HEK293 (cell line): ENCODE data around the gene ZNF684.
"Not testable (repeated sequence)": the region's sequence is repeated elsewhere in the genome, so short reads cannot be mapped to it uniquely, and the experiment has no call there.

Source experiments
- AEBP2 ChIP-seq: fragments of 450-650 bp; formaldehyde crosslinking; IDR thresholded peaks from 2 replicates; pipeline ENCODE4 v1.5.1; 2016; ENCODE audit warnings: missing biosample characterization, missing genetic modification characterization, borderline replicate concordance
- CTCF ChIP-seq: fragments of 450-650 bp; formaldehyde crosslinking; IDR thresholded peaks from 2 replicates; pipeline ENCODE4 v1.5.1; 2016; ENCODE audit warnings: missing biosample characterization, missing genetic modification characterization
- ELK4 ChIP-seq: IDR thresholded peaks from 2 replicates; pipeline ENCODE4 v1.6.1; 2011; ENCODE audit warnings: mild to moderate bottlenecking, low read depth, low read length, borderline replicate concordance
- REPIN1 ChIP-seq: fragments of 450-650 bp; formaldehyde crosslinking; IDR thresholded peaks from 2 replicates; pipeline ENCODE4 v1.5.1; 2017; ENCODE audit warnings: missing biosample characterization, missing genetic modification characterization, low read depth
- YY1 ChIP-seq: fragments of 450-650 bp; formaldehyde crosslinking; IDR thresholded peaks from 2 replicates; pipeline ENCODE4 v1.5.1; 2018; ENCODE audit warnings: missing biosample characterization, missing genetic modification characterization
- ZNF121 ChIP-seq: fragments of 450-650 bp; formaldehyde crosslinking; IDR thresholded peaks from 2 replicates; pipeline ENCODE4 v1.5.1; 2016; ENCODE audit warnings: missing biosample characterization, missing genetic modification characterization
- ZNF274 ChIP-seq, 2 experiments: fragments of 200-500 bp in 1 of 2; fragments of 450-650 bp in 1 of 2; sonication (Bioruptor generic) in 1 of 2; formaldehyde crosslinking in 1 of 2; IDR thresholded peaks; 2 replicates each; pipeline versions ENCODE4 v1.5.1 to v1.6.1; 2014 to 2016; ENCODE audit warnings: borderline replicate concordance in 1 of 2, inconsistent platforms in 1 of 2, low read length in 1 of 2, missing biosample characterization in 1 of 2, missing genetic modification characterization in 1 of 2
- ZNF549 ChIP-seq: fragments of 450-650 bp; IDR thresholded peaks from 2 replicates; pipeline ENCODE4 v1.5.1; 2018; ENCODE audit warnings: missing biosample characterization, missing genetic modification characterization, mild to moderate bottlenecking, inconsistent platforms, moderate library complexity

GRCh38 chr1:40502651-40503050 lies 28.8 kb upstream of the ZNF684 start:
- not testable (repeated sequence) for TF ChIP-seq CTCF; ZNF121 (tag by site-specific recombination); REPIN1 (tag by site-specific recombination); YY1 (tag by site-specific recombination); AEBP2 (tag by site-specific recombination); ZNF274 (IDR thresholded peaks at IDR 0.05; ENCODE audit: low read length); ZNF274 (tag by site-specific recombination; IDR thresholded peaks at IDR 0.05; ENCODE audit: borderline replicate concordance); ELK4; ZNF549
